Cerebellar nuclear complex (tissue), 1 donor: ENCODE data around the gene MADCAM1.
A peak's percentile ranks its signal among the peaks of the same experiment; 100 is the strongest.

Experiments used
- DNase-seq, 2 experiments: peaks; one replicate each; lab custom pipeline; 2025; lab: John Stamatoyannopoulos, UW

Gene MADCAM1

GRCh38 chr19:488505-489417 lies 7.5 kb upstream of the MADCAM1 start:
- DNase-seq: peak in 1 of 2 experiments; percentile 51

- DNase-seq: no peak
Observed at GRCh38 chr19:489418-490196, 6.7 kb upstream of the MADCAM1 start.

- no peak for DNase-seq
Observed at GRCh38 chr19:491146-491741, 5.0 kb upstream of the MADCAM1 start.

GRCh38 chr19:492091-492531 lies 4.2 kb upstream of the MADCAM1 start:
- no peak for DNase-seq

GRCh38 chr19:493391-494170 lies 2.7 kb upstream of the MADCAM1 start:
- no peak for DNase-seq

GRCh38 chr19:494171-495080 lies 1.9 kb upstream of the MADCAM1 start:
- no peak for DNase-seq

- DNase-seq: no peak
Observed at GRCh38 chr19:495081-495401, 1.2 kb upstream of the MADCAM1 start.

GRCh38 chr19:495402-496111 lies 729 bp upstream of the MADCAM1 start:
- no peak for DNase-seq

GRCh38 chr19:496986-497385 lies 700 bp downstream of the MADCAM1 start:
- no peak for DNase-seq

- no peak for DNase-seq
Observed at GRCh38 chr19:497491-497868, 1.2 kb downstream of the MADCAM1 start.

- no peak for DNase-seq
Observed at GRCh38 chr19:497869-498510, 1.7 kb downstream of the MADCAM1 start.

- DNase-seq: no peak
Observed at GRCh38 chr19:498511-498891, 2.2 kb downstream of the MADCAM1 start.

GRCh38 chr19:498977-499623 lies 2.8 kb downstream of the MADCAM1 start:
- DNase-seq: no peak

- DNase-seq: no peak
Observed at GRCh38 chr19:501646-502045, 5.4 kb downstream of the MADCAM1 start.

- DNase-seq: no peak
Observed at GRCh38 chr19:504616-505015, 8.3 kb downstream of the MADCAM1 start.

GRCh38 chr19:506404-507285 lies 10.4 kb downstream of the MADCAM1 start:
- DNase-seq: peak; percentile 78 to 98

GRCh38 chr19:507286-508203 lies 11.3 kb downstream of the MADCAM1 start, which contains the start of gene TPGS1:
TPGS1 (plus strand) TSS chr19:507497; CDS start chr19:507507, 10 bp downstream.
- peak in 1 of 2 experiments; percentile 98 for DNase-seq
